Measurements from ENCODE around the gene UBFD1.
"Not testable (repeated sequence)": the region's sequence is repeated elsewhere in the genome, so short reads cannot be mapped to it uniquely, and the experiment has no call there.

UBFD1 gene

GRCh38 chr16:23577493-23577892, 20.0 kb downstream of the UBFD1 start:
- DNase-seq (ENCODE audit: low read depth), result no peak
- no peak overlapping the region for H3K4me3 ChIP-seq (ENCODE audit: low read depth, low read length)
- TF ChIP-seq, protein P1, sequence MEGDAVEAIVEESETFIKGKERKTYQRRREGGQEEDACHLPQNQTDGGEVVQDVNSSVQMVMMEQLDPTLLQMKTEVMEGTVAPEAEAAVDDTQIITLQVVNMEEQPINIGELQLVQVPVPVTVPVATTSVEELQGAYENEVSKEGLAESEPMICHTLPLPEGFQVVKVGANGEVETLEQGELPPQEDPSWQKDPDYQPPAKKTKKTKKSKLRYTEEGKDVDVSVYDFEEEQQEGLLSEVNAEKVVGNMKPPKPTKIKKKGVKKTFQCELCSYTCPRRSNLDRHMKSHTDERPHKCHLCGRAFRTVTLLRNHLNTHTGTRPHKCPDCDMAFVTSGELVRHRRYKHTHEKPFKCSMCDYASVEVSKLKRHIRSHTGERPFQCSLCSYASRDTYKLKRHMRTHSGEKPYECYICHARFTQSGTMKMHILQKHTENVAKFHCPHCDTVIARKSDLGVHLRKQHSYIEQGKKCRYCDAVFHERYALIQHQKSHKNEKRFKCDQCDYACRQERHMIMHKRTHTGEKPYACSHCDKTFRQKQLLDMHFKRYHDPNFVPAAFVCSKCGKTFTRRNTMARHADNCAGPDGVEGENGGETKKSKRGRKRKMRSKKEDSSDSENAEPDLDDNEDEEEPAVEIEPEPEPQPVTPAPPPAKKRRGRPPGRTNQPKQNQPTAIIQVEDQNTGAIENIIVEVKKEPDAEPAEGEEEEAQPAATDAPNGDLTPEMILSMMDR (IDR thresholded peaks at IDR 0.05; ENCODE audit: low read depth, low read length, missing control alignments), result no peak

DNA sequence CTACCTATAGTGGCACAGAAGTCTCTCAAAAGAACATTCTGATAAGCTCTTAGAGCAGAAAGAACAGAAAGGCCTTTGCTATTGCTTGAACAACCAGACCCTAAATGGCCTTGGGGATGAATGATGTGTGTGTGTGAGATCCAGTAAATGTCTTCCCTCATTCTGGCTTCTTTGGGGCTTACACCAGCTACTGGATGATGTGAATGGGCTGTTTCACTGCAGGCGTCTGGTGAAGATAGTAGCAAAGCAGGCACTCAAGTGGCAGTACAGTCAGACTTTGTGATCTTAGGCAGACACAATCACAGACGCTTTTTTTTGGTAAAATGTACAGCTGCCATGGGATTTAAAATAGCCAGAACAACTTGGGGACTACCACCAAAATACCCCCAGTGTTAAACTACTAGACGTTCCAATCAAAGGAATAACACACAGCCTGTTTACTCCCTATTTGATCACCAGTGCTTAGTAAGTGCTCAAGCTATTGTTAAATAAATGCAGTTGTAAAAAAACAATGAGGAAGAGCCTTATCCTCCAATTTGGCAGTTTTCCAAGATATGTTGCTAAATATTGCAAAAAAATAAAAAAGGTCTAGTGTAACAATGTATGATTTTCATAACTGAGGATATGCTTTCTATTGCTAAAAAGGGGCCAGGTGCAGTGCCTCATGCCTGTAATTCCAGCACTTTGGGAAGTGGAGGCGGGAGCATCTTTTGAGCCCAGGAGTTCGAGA, 20.7 kb downstream of the UBFD1 start:
- no peak overlapping the region for H3K4me3 ChIP-seq (ENCODE audit: low read depth, low read length)
- TF ChIP-seq, protein P1 (IDR thresholded peaks at IDR 0.05; ENCODE audit: low read depth, low read length, missing control alignments), result no peak
- no peak for DNase-seq (ENCODE audit: low read depth)

DNA sequence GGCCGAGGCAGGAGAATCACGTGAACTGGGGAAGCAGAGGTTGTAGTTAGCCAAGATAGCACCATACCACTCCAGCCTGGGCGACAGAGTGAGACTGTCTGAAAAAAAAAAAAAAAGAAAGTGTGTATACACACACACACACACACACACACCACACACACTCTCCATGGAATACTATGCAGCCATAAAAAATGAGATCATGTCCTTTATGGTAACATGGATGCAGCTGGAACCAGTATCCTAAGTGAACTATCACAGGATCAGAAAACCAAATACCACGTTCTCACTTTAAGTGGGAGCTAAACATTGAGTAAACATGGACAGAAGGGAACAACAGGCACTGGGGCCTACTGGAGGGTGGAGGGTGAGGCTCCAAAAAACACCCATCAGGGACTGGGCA, 21.8 kb downstream of the UBFD1 start:
- TF ChIP-seq, protein P1 (IDR thresholded peaks at IDR 0.05; ENCODE audit: low read depth, low read length, missing control alignments), result no peak
- DNase-seq (ENCODE audit: low read depth), result no peak
- H3K4me3 ChIP-seq (ENCODE audit: low read depth, low read length), result no peak overlapping the region

DNA sequence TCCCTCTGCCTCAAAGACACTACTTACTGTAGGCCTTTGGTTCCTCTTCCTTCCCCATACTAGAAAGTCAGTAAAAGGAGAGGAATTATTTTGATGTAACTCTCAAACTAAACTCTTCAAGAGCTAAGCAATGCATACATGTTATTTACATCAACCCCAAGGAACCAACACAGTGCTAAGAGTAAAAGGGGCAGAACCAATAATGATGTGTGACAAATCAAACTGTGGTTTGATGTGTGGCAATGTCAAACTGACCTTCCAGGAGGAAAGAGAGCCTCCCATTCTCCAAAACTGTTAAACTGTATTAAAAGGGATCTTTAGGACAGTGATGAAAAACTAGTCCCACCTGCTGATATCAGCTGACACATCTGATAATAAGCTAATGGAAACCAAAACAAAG, 22.9 kb downstream of the UBFD1 start:
- H3K4me3 ChIP-seq (ENCODE audit: low read depth, low read length), result no peak overlapping the region
- no peak for DNase-seq (ENCODE audit: low read depth)
- TF ChIP-seq, protein P1 (IDR thresholded peaks at IDR 0.05; ENCODE audit: low read depth, low read length, missing control alignments), result no peak

DNA sequence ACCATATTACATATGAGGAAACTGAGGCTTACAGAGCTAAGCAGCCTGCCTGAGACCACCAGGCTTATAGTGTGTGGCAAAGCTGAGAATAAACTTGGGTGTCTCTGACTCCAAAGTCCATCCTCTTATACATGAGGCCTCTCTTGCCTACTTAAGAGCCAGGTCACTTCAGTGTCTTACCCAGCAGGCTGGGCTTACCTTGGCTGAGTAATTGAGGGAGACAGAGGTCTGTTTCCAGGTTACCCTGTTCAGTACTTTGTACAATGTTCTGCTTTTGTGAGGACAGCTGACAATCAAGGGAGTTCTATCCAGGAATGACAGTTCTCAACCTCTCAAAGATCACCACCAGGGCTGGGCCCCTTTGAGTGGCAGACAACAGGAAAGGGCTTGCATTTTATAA, 24.2 kb downstream of the UBFD1 start:
- H3K4me3 ChIP-seq (ENCODE audit: low read depth, low read length), result no peak overlapping the region
- TF ChIP-seq, protein P1 (IDR thresholded peaks at IDR 0.05; ENCODE audit: low read depth, low read length, missing control alignments), result no peak
- no peak for DNase-seq (ENCODE audit: low read depth)

DNA sequence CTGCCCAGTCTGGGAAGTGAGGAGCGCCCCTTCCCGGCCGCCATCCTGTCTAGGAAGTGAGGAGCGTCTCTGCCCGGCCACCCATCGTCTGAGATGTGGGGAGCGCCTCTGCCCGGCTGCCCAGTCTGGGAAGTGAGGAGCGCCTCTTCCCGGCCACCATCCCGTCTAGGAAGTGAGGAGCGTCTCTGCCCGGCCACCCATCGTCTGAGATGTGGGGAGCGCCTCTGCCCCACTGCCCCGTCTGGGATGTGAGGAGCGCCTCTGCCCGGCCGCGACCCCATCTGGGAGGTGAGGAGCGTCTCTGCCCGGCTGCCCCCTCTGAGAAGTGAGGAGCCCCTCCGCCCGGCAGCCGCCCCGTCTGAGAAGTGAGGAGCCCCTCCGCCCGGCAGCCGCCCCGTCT, 25.7 kb downstream of the UBFD1 start:
- H3K4me3 ChIP-seq (ENCODE audit: low read depth, low read length); DNase-seq (ENCODE audit: low read depth): not testable (repeated sequence)

GRCh38 chr16:23584186-23585076, 26.9 kb downstream of the UBFD1 start:
- TF ChIP-seq, protein P1 (IDR thresholded peaks at IDR 0.05; ENCODE audit: low read depth, low read length, missing control alignments), result no peak
- DNase-seq (ENCODE audit: low read depth), result no peak
- H3K4me3 ChIP-seq (ENCODE audit: low read depth, low read length), result no peak overlapping the region

Data from GM12864 (cell line).